Gastroesophageal sphincter (tissue), 4 donors: ENCODE data around the gene GCSAML. TPM values are rescaled to one million over a fixed set of nuclear protein-coding genes. Genes with fewer than 3 reads are reported as not detected.
"Not testable (repeated sequence)": the region's sequence is repeated elsewhere in the genome, so short reads cannot be mapped to it uniquely, and the experiment has no call there.

Experiments
- ATAC-seq: fragments of 150-250 bp; one replicate; pipeline ENCODE4 v1.9.1; 2016; ENCODE audit warnings: mild to moderate bottlenecking, moderate library complexity
- H3K27ac ChIP-seq, 4 donors: fragments of 200-600 bp; sonication (generic) in 3 of 4; 1 replicate in 3 of 4; 2 replicates in 1 of 4; pipeline ENCODE4 v1.5.1; 2016 to 2019
- H3K27me3 ChIP-seq: fragments of 200-600 bp; sonication (generic); one replicate; pipeline ENCODE4 v1.5.1; 2019
- H3K36me3 ChIP-seq, 2 donors: fragments of 200-600 bp; sonication (generic); one replicate each; pipeline ENCODE4 v1.5.1; 2019; ENCODE audit warnings: control low read depth in 1 of 2
- H3K4me1 ChIP-seq, 3 donors: fragments of 200-600 bp; sonication (generic); 1 replicate in 2 of 3; 2 replicates in 1 of 3; pipeline ENCODE4 v1.5.1; 2016 to 2019; ENCODE audit warnings: control low read depth in 2 of 3
- H3K4me3 ChIP-seq, 2 donors: fragments of 200-600 bp; sonication (generic); one replicate each; pipeline ENCODE4 v1.5.1; 2019; ENCODE audit warnings: mild to moderate bottlenecking in 1 of 2, moderate library complexity in 1 of 2
- H3K9me3 ChIP-seq, 3 donors: fragments of 200-600 bp; sonication (generic); one replicate each; pipeline ENCODE4 v1.5.1; 2017 to 2019; ENCODE audit warnings: control low read depth in 2 of 3
- CTCF ChIP-seq, 4 experiments: fragments of 200-600 bp in 2 of 4; fragments of 450-650 bp in 2 of 4; sonication (generic) in 1 of 4; IDR thresholded peaks; one replicate each; pipeline ENCODE4 v1.5.1; 2017 to 2019; ENCODE audit warnings: antibody characterized with exemption in 4 of 4, mild to moderate bottlenecking in 2 of 4, moderate library complexity in 2 of 4
- EP300 ChIP-seq: sonication (generic); formaldehyde crosslinking; IDR thresholded peaks from one replicate; pipeline ENCODE4 v1.6.1; 2017; ENCODE audit warnings: antibody characterized with exemption, mild to moderate bottlenecking
- POLR2A ChIP-seq, 2 donors: fragments of 450-650 bp; IDR thresholded peaks; one replicate each; pipeline ENCODE4 v1.6.1; 2017; ENCODE audit warnings: antibody characterized with exemption in 2 of 2, mild to moderate bottlenecking in 2 of 2, moderate library complexity in 1 of 2
- POLR2AphosphoS5 ChIP-seq: sonication (generic); formaldehyde crosslinking; IDR thresholded peaks from one replicate; pipeline ENCODE4 v1.6.1; 2017; ENCODE audit warnings: antibody characterized with exemption
- whole genome bisulfite sequencing, 2 donors: methylation state at CpG; one replicate each; pipeline ENCODE4 v1.1.5; 2018; ENCODE audit warnings: low coverage in 1 of 2; 5-methylcytosine and 5-hydroxymethylcytosine counted together
- total RNA-seq, 4 donors: library from RNA; depleted of rRNA; stranded (reverse); fragments of >200 nt; gene quantifications; one replicate each; pipeline ENCODE4 v1.1.0, GENCODE V29; 2016

The GCSAML gene
- 1 to 10 TPM in 1 of 4 donors, under 1 TPM in 3; 0.31 to 4.1 (median 0.69) TPM for total RNA-seq

- ATAC-seq: no peak
- H3K36me3 ChIP-seq: no peaks in the 10 kb centered on the region
- H3K27ac ChIP-seq: no peak within 1 kb of the TSS
- TF ChIP-seq POLR2A (IDR thresholded peaks at IDR 0.05): no peak
- TF ChIP-seq EP300: no peak
- no peak for TF ChIP-seq CTCF (IDR thresholded peaks at IDR 0.05)
- TF ChIP-seq POLR2AphosphoS5: no peak
- no peaks in the 10 kb centered on the region for H3K27me3 ChIP-seq
- no peaks in the 10 kb centered on the region for H3K4me1 ChIP-seq
- 77 to 85% methylated on average over 6 of the region's 13 CpGs for WGBS, 2 donors
- no peaks in the 10 kb centered on the region for H3K9me3 ChIP-seq
- no peak within 1 kb of the TSS for H3K4me3 ChIP-seq
Measured at GRCh38 chr1:247548769-247549182, at the start of gene GCSAML. GCSAML (plus strand) TSS chr1:247549134; CDS start chr1:247549192, 58 bp downstream.

- no peaks in the 10 kb centered on the region for H3K36me3 ChIP-seq
- no peak overlapping the region for H3K27ac ChIP-seq
- H3K4me1 ChIP-seq: no peaks in the 10 kb centered on the region
- no peak overlapping the region for H3K4me3 ChIP-seq
- no peak for TF ChIP-seq POLR2AphosphoS5
- no peak for TF ChIP-seq CTCF (IDR thresholded peaks at IDR 0.05)
- no peak for TF ChIP-seq POLR2A (IDR thresholded peaks at IDR 0.05)
- TF ChIP-seq EP300: no peak
- no peaks in the 10 kb centered on the region for H3K9me3 ChIP-seq
- 56 to 73% methylated on average over 3 of the region's 3 CpGs for WGBS, 2 donors
- no peaks in the 10 kb centered on the region for H3K27me3 ChIP-seq
- no peak for ATAC-seq
Measured at GRCh38 chr1:247500865-247501264, 48.1 kb upstream of the GCSAML start.

GRCh38 chr1:247506831-247507230, 42.1 kb upstream of the GCSAML start:
- no peak for ATAC-seq
- H3K27me3 ChIP-seq: no peaks in the 10 kb centered on the region
- H3K4me3 ChIP-seq: no peak overlapping the region
- 23 to 34% methylated on average over 3 of the region's 3 CpGs for WGBS, 2 donors
- no peak overlapping the region for H3K27ac ChIP-seq
- TF ChIP-seq EP300 (no peak), POLR2AphosphoS5 (no peak), CTCF (IDR thresholded peaks at IDR 0.05) (no peak), POLR2A (IDR thresholded peaks at IDR 0.05) (no peak)
- no peaks in the 10 kb centered on the region for H3K4me1 ChIP-seq
- H3K9me3 ChIP-seq: no peaks in the 10 kb centered on the region
- H3K36me3 ChIP-seq: no peaks in the 10 kb centered on the region

GRCh38 chr1:247517795-247518612, 30.9 kb upstream of the GCSAML start:
- no peak for ATAC-seq
- H3K4me3 ChIP-seq: no peak overlapping the region
- 71 to 76% methylated on average over 13 to 18 of the region's 72 CpGs for WGBS, 2 donors
- H3K9me3 ChIP-seq: peaks cover 0 to 6% (median 0%) of the 10 kb centered on the region in 3 donors
- TF ChIP-seq POLR2A (IDR thresholded peaks at IDR 0.05) (no peak), CTCF (IDR thresholded peaks at IDR 0.05) (no peak), POLR2AphosphoS5 (no peak), EP300 (no peak)
- no peak overlapping the region for H3K27ac ChIP-seq
- no peaks in the 10 kb centered on the region for H3K36me3 ChIP-seq
- no peaks in the 10 kb centered on the region for H3K4me1 ChIP-seq
- peaks cover 20% of the 10 kb centered on the region for H3K27me3 ChIP-seq

GRCh38 chr1:247518613-247518891, 30.4 kb upstream of the GCSAML start:
- Histone ChIP-seq H3K9me3 (peaks cover 0 to 6% (median 0%) of the 10 kb centered on the region in 3 donors), H3K4me3 (no peak overlapping the region), H3K4me1 (no peaks in the 10 kb centered on the region), H3K36me3 (no peaks in the 10 kb centered on the region), H3K27ac (no peak overlapping the region), H3K27me3 (peaks cover 15% of the 10 kb centered on the region)
- TF ChIP-seq CTCF (IDR thresholded peaks at IDR 0.05) (no peak), POLR2AphosphoS5 (no peak), EP300 (no peak), POLR2A (IDR thresholded peaks at IDR 0.05) (no peak)
- ATAC-seq: no peak
- WGBS, 2 donors: 86% methylated on average over 16 of the region's 19 CpGs; no CpG with 5 or more reads in 1 of the 2 donors

- not testable (repeated sequence) for ATAC-seq, H3K4me3 ChIP-seq, H3K36me3 ChIP-seq, H3K9me3 ChIP-seq, H3K4me1 ChIP-seq, H3K27ac ChIP-seq
- no CpG with 5 or more reads among the region's 30 CpGs for WGBS, 2 donors
- H3K27me3 ChIP-seq: peaks cover 19% of the 10 kb centered on the region
Measured at GRCh38 chr1:247521886-247522285, 27.0 kb upstream of the GCSAML start.
